WERI-Rb-1 (cell line): ENCODE data around the gene DNAI2.

Source experiments
- DNase-seq: peaks from one replicate; pipeline ENCODE4 v3.0.0-alpha.2; 2020
- H3K27ac ChIP-seq: fragments of 250-450 bp; sonication (Bioruptor Pico); 2 replicates; pipeline ENCODE4 v1.5.1; 2020; ENCODE audit warnings: mild to moderate bottlenecking, moderate library complexity
- H3K27me3 ChIP-seq: fragments of 250-450 bp; sonication (Bioruptor Pico); 2 replicates; pipeline ENCODE4 v1.5.1; 2021; ENCODE audit warnings: mild to moderate bottlenecking, low read depth, moderate library complexity; ENCODE audit not compliant: insufficient read depth, severe bottlenecking
- H3K36me3 ChIP-seq: fragments of 250-450 bp; sonication (Bioruptor Pico); 2 replicates; pipeline ENCODE4 v1.5.1; 2020; ENCODE audit warnings: mild to moderate bottlenecking, moderate library complexity
- H3K4me3 ChIP-seq: 2 replicates; pipeline ENCODE4 v1.5.1; 2011; ENCODE audit warnings: low read depth, mild to moderate bottlenecking, control low read depth, low read length
- H3K9me3 ChIP-seq: fragments of 250-450 bp; sonication (Bioruptor Pico); 2 replicates; pipeline ENCODE4 v1.5.1; 2021; ENCODE audit warnings: mild to moderate bottlenecking, moderate library complexity; ENCODE audit not compliant: severe bottlenecking
- CTCF ChIP-seq: IDR thresholded peaks from 2 replicates; pipeline ENCODE4 v1.5.1; 2011; ENCODE audit warnings: low read depth, mild to moderate bottlenecking, control low read depth, inconsistent platforms, low read length

Gene DNAI2

GRCh38 chr17:74267579-74267978, 6.5 kb upstream of the DNAI2 start:
- no peak for DNase-seq
- Histone ChIP-seq H3K27me3 (no peaks in the 10 kb centered on the region), H3K4me3 (no peak overlapping the region), H3K9me3 (peaks cover 5% of the 10 kb centered on the region), H3K27ac (no peak overlapping the region), H3K36me3 (no peaks in the 10 kb centered on the region)
- no peak for TF ChIP-seq CTCF

GRCh38 chr17:74267987-74268499, 6.0 kb upstream of the DNAI2 start:
- no peak for DNase-seq
- no peaks in the 10 kb centered on the region for H3K27me3 ChIP-seq

GRCh38 chr17:74268558-74268957, 5.5 kb upstream of the DNAI2 start:
- DNase-seq, result no peak
- no peak for TF ChIP-seq CTCF
- H3K27me3 ChIP-seq, result no peaks in the 10 kb centered on the region
- peaks cover 5% of the 10 kb centered on the region for H3K9me3 ChIP-seq
- no peak overlapping the region for H3K4me3 ChIP-seq
- H3K27ac ChIP-seq, result no peak overlapping the region
- no peaks in the 10 kb centered on the region for H3K36me3 ChIP-seq

More at GRCh38 chr17:74267987-74268499, 6.0 kb upstream of the DNAI2 start:
- H3K4me3 ChIP-seq, result no peak overlapping the region
- no peaks in the 10 kb centered on the region for H3K36me3 ChIP-seq
- no peak overlapping the region for H3K27ac ChIP-seq
- H3K9me3 ChIP-seq, result peaks cover 5% of the 10 kb centered on the region
- no peak for TF ChIP-seq CTCF

GRCh38 chr17:74270333-74270732, 3.7 kb upstream of the DNAI2 start:
- Histone ChIP-seq H3K27me3 (no peaks in the 10 kb centered on the region), H3K27ac (no peak overlapping the region), H3K36me3 (no peaks in the 10 kb centered on the region), H3K4me3 (no peak overlapping the region), H3K9me3 (peaks cover 5% of the 10 kb centered on the region)
- no peak for DNase-seq
- no peak for TF ChIP-seq CTCF

GRCh38 chr17:74271281-74271680, 2.8 kb upstream of the DNAI2 start:
- no peak for TF ChIP-seq CTCF
- Histone ChIP-seq H3K27me3 (no peaks in the 10 kb centered on the region), H3K4me3 (no peak overlapping the region), H3K9me3 (peaks cover 5% of the 10 kb centered on the region), H3K36me3 (no peaks in the 10 kb centered on the region), H3K27ac (no peak overlapping the region)
- DNase-seq, result no peak

- H3K9me3 ChIP-seq, result peaks cover under 1% of the 10 kb centered on the region
- TF ChIP-seq CTCF, result no peak
- no peaks in the 10 kb centered on the region for H3K36me3 ChIP-seq
- no peaks in the 10 kb centered on the region for H3K27me3 ChIP-seq
- no peak overlapping the region for H3K27ac ChIP-seq
- no peak for DNase-seq
- no peak overlapping the region for H3K4me3 ChIP-seq
Observed at GRCh38 chr17:74271901-74272561, 2.0 kb upstream of the DNAI2 start.
